HG03064 (cell line): ENCODE data around the gene CHKB.
A peak's percentile ranks its signal among the peaks of the same experiment; 100 is the strongest.

ENCODE experiments used
- ATAC-seq: cut with Tn5 transposase; IDR thresholded peaks from one replicate; pipeline ENCODE4 v1.9.1; 2021; ENCODE audit warnings: low read depth; ENCODE audit not compliant: unreplicated experiment

The CHKB gene

DNA sequence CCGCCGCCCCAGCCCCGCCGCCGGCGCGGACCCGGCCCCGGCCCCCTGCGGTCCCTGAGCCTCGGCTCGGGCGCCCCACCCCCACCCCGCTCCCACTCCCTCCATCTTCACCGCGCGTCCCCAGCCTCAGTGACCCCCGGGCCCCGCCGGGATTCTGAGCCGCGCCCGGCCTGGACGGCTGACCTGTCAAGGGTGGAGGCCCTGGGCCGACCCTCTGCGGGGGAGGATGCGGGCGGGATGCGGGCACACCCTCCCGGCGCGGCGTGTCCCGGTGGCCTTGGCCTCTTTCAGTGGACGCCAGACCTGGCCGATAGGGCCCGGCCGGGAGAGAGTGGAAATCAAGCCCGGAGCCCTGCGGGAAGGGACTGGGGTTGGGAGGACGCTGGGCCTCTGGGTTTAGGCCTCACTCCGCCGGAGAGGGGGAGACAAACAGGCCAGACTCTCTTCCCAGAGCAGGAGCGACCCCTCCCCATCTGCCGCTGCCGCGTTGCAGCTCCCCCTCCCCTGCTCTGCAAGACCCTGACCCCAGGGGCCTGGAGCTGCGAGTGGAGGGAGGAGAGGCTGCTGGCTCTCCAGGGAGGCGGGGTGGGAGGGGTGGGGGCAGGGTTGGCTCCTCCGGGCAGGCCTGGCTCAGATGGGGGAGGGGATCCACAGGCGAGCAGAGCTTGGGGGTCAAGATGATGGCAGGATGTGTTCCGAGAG, 18.5 kb upstream of the CHKB start:
- ATAC-seq, result no peak

DNA sequence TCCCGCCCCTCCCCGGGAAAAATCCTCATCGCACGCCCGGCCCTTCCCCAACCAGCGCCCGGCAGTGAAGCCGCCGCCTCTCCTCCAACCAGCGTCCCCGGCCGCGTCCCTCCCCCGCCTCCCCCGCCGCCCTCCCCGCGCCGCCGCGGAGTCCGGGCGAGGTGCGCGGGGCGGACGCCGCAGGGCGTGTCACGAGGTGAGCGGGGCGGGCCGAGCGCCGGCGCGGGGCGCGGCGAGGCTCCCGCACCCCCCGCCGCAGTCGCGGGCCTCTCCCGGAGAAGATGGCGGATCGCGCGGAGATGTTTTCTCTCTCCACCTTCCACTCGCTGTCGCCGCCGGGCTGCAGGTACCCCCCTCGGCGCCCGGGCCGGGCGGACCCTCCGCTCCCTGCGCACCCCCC, 17.9 kb upstream of the CHKB start, which contains the start of gene MAPK8IP2:
MAPK8IP2 (plus strand) TSS at position 256 of the 400 bp plus-strand sequence; CDS start at position 282, 26 bp downstream.
- ATAC-seq, result no peak

DNA sequence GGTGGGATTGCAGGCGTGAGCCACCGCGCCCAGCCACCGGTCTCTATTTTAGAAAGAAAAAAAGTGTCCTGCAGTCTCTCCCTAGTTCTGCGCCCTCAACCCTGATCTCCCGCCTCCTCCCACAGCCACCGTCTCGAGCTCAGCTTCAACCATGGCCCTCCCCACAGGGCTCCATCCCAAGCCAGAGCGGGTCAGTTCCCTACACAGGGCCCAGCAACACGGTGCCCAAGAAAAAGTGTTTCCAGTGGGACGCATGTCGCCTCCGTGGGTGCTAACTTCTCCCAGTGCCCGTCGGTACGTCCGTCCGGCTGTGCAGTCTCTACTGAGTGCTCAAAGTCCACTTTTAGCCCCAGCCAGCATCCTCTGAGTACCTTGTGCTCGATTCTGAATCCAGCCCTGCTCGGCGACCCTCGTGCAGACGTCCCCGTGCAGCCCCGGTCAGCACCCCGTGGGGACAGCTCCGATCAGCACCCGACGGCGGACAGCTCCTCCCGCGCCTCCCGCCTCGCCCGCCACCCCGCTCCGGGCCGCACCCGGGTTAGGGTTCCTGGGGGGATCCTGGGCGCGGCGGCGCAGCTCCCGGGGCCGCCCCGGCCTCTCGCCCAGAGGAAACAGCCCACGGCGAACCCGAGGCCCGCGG, 17.3 kb upstream of the CHKB start:
- ATAC-seq, result no peak

DNA sequence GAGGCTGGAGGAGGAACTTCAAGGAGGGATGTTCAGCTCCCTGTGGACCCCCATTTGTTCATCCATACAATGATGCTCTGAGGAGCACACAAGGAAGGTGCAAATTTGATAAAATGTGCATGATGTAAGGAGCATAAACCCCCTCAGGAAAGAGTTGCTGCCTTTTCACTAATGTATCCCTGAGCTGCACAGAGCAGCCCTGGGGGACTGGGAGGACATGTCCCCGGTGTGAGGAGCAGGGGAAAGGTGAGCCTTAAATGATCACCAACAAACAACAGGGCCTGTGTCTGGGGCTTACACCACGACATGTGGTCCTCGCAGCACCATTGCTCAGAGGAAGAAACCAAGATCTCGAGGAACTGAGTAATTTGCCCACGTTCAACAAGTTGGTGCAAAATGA, 14.4 kb upstream of the CHKB start:
- ATAC-seq, result no peak

DNA sequence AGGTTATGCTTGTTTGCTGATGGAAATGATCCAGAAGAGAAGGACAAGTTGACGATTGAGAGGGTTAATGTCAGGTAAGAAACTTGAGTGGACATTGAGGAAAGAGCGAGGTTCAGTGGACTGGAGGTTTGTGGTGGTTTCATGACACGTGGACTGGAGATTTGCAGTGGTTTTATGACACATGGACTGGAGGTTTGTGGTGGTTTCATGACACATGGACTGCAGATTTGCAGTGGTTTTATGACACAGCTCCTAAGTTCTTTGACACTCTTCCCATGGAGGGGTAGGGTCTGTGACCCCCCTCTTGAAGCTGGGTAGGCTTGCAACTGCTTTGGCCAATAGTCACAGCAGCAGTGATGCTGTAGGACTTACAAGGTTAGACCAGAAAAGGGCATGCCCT, 12.5 kb upstream of the CHKB start:
- ATAC-seq, result no peak

DNA sequence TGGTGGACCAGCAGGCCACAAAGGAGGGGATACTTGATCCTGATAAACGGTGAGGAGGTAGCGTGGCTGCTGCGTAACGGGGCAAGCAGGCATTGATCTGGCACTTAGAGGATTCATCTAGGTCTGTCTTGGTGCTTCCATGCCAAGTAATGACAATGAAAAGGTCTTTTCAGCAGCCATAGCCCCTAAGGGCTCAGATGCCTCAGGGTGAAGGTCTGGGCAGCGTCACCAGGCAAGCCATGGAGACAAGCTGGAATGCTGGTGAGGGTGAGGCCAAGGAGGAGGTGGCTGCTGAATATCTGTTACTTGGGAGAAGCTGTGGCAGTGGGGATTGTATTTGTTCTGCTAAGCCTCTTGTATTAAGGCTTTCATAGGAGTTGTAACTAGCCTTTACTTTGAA, 4.8 kb upstream of the CHKB start:
- no peak for ATAC-seq

DNA sequence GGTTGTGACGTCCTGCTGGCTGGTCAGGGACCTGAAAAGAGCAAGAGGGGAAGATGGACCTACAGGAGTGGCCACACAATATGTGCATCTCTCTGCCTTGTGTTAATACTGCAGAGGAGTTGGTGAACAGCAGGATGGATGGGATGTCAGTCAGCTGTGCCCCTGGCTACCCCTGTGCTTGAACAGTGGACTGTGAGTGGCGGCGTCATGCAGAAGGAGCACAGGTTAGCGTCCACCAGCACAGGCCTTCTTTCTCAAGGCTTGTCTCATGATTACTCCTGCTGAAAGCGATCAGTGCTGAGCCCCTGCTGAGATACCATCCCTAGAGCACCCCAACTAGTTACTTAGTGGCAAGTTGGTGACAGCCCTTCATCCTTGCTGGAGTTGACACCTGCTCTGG, 3.8 kb upstream of the CHKB start:
- ATAC-seq, result no peak

DNA sequence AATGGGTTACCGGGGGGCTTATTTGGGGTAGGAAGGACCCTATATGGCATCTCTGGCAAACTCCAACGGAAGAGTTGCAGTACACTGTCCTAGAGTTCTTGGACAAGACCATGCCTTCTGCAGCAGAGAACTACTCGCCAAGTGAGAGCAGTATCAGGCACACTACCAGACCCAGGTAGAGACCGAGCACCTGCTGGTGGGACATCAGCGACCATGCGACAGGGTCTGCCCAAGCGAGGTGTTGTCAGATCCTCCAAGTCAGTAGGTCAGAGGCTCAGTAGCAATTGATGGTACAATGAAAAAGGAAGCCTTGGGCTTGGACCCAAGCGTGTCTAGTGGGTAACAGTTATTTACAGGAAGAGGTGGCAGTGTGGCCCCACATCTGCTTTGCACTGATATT, 3.1 kb upstream of the CHKB start:
- no peak for ATAC-seq

DNA sequence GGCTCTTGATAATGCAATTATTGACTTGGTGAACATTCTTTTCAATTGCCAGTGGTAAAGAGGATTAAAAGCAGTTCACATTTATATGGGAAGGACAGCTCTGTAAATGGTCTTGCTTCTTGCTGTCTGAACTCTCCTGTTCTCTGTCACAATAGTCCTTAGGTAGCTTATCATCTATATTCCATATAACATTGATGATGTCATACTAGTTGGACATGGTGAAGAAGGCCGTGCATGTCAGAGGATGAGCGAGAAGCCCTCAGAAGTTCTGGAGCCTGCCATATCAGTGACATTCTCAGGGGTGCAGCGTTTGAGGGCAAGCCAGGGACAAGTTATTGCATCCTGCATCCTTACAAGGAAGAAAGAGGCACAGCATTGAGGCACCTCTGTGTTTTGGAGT, 2.6 kb upstream of the CHKB start:
- no peak for ATAC-seq

DNA sequence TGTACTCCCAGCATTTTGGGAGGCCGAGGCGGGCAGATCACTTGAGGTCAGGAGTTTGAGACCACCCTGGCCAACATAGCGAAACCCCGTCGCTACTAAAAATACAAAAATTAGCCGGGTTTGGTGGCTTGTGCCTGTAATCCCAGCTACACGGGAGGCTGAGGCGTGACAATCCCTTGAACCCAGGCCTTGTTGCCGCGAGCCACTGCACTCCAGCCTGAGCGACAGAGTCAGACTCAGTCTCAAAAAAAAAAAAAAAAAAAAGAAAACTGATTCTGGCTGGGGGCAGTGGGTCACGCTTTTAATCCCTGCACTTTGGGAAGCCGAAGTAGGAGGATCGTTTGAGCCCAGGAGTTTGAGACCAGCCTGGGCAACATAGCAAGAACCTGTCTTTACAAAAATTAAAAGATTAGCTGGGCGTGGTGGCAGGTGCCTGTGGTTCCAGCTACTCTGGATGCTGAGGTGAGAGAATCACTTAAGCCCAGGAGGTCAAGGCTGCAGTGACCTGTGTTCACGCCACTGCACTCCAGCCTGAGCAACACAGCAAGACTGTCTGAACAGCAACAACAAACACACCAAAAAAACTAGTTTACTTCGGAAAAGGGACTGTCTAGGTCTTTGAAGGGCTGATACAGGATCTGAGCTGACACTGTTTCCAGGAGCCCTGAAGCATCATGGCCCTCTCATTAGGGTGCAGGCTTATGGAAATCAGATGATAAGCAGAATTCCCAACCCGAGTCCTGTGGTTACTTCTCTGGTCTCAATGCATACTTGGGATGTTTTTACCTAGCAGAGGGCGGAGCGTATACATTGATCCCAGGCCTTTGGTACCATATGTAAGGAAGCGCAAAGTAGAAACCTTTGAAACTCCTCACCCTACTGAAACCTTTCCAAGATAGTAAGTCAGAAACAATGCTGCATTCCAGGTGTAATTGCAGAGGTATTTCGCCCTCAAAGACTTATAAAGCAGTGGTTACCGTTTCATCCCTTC, 1.8 kb upstream of the CHKB start:
- ATAC-seq, result no peak

DNA sequence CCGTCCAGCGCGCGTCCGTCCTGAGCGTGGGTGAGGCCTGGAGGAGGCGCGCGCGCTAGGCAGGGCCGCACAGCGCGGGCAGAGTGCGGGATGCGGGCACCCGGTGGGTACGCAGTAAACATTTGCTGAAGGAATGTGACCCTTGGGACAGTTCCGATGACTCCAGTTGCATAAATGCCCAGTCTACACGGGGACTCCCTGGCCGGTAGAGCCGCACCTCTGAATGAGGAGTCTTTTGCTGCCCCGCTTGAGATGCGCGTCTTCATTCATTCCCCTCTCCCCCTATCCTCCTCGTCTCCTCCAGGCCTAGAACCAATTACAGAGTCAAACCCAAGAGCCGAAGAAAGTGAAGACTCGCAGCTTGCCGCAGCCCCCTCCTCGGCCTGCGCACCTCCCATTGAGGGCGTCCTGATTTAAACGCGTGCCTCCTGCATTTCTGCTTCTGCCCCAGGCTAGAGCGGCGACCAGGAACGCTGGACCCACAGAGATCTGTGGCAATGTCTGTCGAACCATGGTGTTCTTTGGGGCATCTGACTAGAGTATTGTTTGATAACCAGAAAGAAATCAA, 729 bp upstream of the CHKB start:
- peak; percentile 29 for ATAC-seq

DNA sequence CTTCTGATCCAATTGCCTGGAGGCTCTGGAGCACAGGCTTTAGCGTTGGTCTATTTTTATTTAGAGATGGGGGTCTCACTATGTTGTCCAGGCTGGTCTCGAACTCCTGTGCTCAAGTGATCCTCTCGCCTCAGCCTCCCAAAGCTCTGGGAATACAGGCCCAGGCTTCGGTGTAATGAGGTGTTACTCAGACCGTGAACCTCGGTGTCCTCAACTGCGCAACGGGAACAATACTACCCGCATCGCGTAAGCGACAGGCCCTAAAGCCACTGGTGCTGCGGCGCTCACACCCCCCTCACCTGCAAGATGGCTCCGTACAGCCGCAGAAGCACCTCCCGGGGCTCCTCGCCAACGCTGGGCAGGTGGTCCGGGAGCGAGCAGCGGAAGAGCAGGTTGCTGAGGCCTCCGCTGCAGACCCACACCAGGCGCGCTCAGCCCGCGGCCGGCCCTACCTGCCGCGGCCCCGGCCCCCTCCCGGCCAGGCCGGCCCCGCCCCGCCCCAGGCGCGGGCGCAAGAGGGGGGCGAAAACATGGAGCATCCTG, 628 bp downstream of the CHKB start:
- no peak for ATAC-seq

DNA sequence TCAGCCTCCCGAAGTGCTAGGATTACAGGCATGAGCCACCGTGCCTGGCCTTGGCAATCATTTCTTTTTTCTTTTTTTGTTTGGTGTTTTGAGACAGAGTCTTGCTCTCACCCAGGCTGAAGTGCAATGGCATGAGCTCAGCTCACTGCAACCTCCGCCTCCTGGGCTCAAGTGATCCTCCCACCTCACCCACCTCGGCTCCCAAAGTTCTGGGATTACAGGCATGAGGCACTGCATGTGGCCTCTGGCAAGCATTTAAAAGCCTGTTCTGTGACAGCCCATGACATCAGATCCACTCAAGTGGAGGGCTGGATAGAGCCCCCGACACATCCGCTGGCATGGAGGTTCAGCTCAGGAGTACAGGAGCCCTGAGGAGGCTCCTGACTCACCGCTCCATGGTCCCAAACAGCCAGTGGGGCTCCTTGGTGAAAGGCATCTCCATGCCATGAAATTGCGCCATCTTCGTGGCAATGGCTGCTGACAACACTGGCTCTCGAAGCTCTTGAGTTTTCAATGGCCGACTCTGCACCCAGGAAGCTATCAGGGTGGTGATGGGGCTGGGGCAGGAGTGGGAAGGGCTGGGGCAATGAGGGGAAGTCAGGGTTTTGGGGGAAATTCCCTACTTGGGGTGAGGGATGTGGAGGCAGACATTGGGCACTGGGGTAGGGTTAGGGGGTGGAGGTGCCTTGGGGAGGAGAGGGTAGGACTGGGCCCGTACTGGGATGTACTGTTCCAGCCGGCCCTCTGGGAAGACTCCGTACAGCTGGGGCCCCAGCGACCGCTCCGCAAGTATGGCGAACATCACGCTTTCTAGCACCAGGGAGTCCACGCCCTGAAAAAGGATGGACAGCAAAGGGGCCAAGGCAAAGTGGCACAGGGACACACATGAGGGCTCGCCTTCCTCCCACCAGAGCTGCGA, 1.4 kb downstream of the CHKB start:
- no peak for ATAC-seq

DNA sequence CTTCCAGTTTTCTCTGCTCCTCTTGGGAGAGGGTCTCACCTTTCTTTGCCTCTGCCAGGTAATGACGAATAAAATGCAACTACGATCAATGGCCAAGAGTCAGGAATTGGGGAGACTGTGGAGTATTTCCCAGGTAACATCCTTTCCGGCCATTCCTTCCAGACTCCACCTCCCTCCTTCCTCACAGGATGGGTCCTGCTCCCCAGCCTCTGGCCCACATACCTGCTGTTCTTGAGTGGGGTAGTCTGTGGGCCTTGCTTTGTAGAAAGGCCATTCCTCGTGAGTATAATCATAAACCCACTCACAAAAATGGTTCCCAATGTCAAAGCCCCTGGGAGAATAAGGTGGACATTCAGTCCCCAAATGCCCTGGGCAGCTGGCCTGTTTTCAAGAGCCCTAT, 2.9 kb downstream of the CHKB start:
- ATAC-seq, result no peak

DNA sequence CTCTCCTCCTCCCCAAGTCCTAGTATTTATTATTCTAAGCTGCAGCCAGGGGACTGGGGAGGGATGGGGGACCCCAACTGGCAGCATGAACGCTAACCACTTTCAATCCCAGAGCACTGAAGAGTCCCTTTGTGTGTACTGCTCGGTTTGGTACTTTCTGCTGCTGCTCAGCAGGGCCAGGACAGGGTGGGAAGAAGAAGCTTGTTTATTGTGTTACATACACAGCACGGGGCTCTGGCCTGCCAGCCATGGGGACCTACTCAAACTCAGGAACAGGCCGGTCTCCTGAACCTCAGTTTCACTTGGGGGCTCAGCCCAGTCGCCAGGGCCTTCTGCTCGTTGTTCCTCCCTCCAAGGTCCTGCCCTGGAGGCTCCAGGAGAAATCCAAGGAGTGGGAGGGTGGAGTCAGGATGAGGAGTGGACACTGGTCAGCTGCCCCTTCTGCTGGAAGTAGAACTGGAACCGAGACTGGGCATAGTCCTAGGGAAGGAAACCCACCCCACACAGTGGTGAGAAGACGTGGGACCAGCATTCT, 3.8 kb downstream of the CHKB start:
- no peak for ATAC-seq

DNA sequence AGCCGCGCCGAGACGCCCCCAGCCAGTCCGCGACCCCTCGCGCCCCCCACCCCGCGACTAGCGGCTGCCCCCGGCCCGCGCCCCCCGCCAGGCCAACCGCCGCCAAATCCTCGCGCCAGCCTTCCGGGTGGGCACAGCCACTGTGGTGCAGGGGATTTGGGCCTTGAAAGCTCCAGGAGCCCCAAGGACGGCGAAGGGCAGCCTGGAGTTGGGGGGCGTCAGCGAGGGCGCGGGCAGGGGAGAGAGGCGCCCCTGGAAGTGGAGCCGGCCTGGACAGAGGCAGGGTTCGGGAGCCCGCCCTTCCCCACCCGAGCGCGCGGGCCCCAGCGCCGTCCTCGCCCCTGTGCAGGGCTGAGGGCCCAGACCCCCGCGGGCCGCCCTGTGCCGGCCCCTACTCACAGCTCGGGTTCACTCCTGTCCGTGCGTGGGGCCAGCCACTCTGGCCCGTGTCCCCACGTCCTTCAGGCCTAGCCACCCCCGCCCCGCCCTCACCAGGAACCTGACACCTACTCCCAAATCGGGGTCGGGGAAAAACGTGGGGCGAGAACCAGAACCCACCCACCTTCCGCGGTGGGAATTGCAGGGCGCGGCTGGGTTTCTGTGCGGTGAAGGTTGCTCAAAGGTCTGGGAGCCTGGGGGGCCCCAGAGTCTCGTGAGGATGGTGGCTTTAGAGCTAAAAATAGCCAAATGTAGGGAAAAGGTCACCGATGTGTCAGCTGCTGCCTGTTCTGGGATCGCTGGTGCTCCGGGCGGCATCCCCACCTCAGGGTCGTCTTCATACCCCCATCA, 4.5 kb downstream of the CHKB start, which contains the start of gene CPT1B:
CPT1B (minus strand) TSS at position 441 of the 789 bp plus-strand sequence. CDS start 512 bp downstream, outside the sequence.
- no peak for ATAC-seq

DNA sequence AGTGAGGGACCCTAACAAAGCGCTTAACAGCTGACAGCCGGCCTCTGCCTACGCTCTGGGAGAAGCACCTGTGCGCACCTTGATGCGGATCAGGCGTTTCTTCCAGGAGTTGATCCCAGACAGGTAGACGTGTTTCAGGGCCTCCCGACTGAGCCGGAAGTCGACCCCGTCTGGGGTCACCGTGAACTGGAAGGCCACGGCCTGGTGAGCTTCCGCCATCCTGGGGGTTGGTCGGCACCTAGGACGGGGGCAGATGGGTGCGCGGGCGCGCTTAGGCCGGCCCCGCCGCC, 5.0 kb downstream of the CHKB start:
- ATAC-seq, result no peak

DNA sequence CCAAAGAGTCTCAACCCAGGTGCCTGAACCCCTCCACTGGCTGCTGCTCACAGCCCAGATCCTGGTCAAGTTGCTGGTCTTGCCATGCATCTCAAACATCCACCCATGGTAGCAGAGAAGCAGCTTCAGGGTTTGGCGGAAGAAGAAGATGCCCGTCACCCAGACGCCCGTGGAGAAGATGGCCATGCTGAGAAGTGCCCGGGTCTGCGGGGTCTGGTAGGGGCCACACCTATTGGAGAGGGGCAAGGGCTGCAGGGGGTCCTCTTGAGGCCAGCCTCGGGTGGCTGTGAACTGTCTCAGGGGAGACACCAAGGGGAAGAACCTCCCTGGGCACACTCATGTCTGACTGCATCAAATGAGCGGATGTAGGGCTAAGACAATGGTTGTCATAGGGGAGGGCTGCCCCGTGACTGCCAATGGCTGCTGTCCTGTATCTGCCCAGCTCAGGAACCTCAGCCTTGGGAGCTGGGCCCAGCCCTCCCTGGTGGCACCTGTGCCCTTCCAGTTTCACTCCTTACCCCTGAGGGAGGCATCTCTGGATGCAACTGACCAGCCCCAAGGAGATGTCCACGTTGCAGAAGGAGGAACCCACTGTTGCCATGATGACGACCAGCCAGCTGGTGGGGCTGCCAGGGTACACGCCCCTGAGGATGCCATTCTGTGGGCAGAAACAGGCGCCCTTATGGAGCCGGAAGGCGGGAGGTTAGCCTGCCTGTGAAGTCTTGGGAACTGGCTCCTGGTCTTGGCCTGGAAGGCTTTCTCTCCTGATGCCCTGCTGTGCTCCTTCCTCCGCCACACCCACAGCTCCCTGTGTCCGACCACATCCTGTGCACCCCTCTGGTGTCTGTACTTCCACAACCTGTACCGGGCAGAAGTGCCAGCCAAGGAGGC, 5.6 kb downstream of the CHKB start:
- ATAC-seq, result no peak
